Stimulated activated CD8-positive, alpha-beta memory T cell treated with anti-CD3 and anti-CD28 coated beads, Interleukin-15, amount 100 ng/mL, for 1 hour (primary cell): ENCODE results near the gene TRIM54.
"Not testable (repeated sequence)": the region's sequence is repeated elsewhere in the genome, so short reads cannot be mapped to it uniquely, and the experiment has no call there.

Experiments
- DNase-seq: peaks from one replicate; pipeline ENCODE4 v3.0.0-alpha.2; 2020; ENCODE audit warnings: low read depth

Gene TRIM54

GRCh38 chr2:27282892-27283291 is 663 bp downstream of the TRIM54 start:
- DNase-seq: no peak

GRCh38 chr2:27284996-27285395 is 2.8 kb downstream of the TRIM54 start:
- no peak for DNase-seq

- no peak for DNase-seq
Measured at GRCh38 chr2:27285481-27285880, 3.3 kb downstream of the TRIM54 start.

GRCh38 chr2:27288610-27289009 is 6.4 kb downstream of the TRIM54 start:
- no peak for DNase-seq

GRCh38 chr2:27290549-27290948 is 8.3 kb downstream of the TRIM54 start:
- no peak for DNase-seq

- DNase-seq: no peak
Measured at GRCh38 chr2:27291865-27292264, 9.6 kb downstream of the TRIM54 start.

- DNase-seq: no peak
Measured at GRCh38 chr2:27294928-27295327, 12.7 kb downstream of the TRIM54 start.

GRCh38 chr2:27296481-27296880 is 14.3 kb downstream of the TRIM54 start:
- DNase-seq: no peak

GRCh38 chr2:27297195-27297594 is 15.0 kb downstream of the TRIM54 start:
- no peak for DNase-seq

GRCh38 chr2:27298391-27299080 is 16.3 kb downstream of the TRIM54 start:
- no peak for DNase-seq

- not testable (repeated sequence) for DNase-seq
Measured at GRCh38 chr2:27300606-27301005, 18.4 kb downstream of the TRIM54 start.

- no peak for DNase-seq
Measured at GRCh38 chr2:27303093-27304025, 21.1 kb downstream of the TRIM54 start.

GRCh38 chr2:27304488-27305240 is 22.4 kb downstream of the TRIM54 start:
- DNase-seq: no peak

- DNase-seq: no peak
Measured at GRCh38 chr2:27305516-27305915, 23.3 kb downstream of the TRIM54 start.

GRCh38 chr2:27306136-27306535 is 23.9 kb downstream of the TRIM54 start:
- DNase-seq: no peak

- DNase-seq: no peak
Measured at GRCh38 chr2:27306573-27307286, 24.5 kb downstream of the TRIM54 start.

- no peak for DNase-seq
Measured at GRCh38 chr2:27307287-27307544, 25.0 kb downstream of the TRIM54 start.

- DNase-seq: no peak
Measured at GRCh38 chr2:27307545-27308358, 25.5 kb downstream of the TRIM54 start.

GRCh38 chr2:27308359-27308881 is 26.2 kb downstream of the TRIM54 start, which contains the start of gene UCN:
TSS of gene UCN (minus strand) at chr2:27308445. CDS start at chr2:27307895, 550 bp downstream.
- DNase-seq: no peak

- no peak for DNase-seq
Measured at GRCh38 chr2:27309651-27310050, 27.4 kb downstream of the TRIM54 start.

GRCh38 chr2:27312152-27312551 is 29.9 kb downstream of the TRIM54 start:
- no peak for DNase-seq
